ENCODE measurements around the gene INO80E.

The INO80E gene

GRCh38 chr16:29993191-29993902, 2.7 kb upstream of the INO80E start:
- DNase-seq, result no peak

GRCh38 chr16:29993903-29994599, 2.0 kb upstream of the INO80E start:
- no peak for DNase-seq

- peak; percentile 26 for DNase-seq
Observed at GRCh38 chr16:29994600-29995323, 1.3 kb upstream of the INO80E start.

GRCh38 chr16:29995324-29995910, 624 bp upstream of the INO80E start, which contains the start of gene HIRIP3:
TSS of gene HIRIP3 (minus strand) at chr16:29995617. CDS start at chr16:29995605, 12 bp downstream.
- peak; percentile 82 for DNase-seq

- DNase-seq, result no peak
Observed at GRCh38 chr16:29996766-29997250, 767 bp downstream of the INO80E start.

- no peak for DNase-seq
Observed at GRCh38 chr16:29999605-30000004, 3.6 kb downstream of the INO80E start.

GRCh38 chr16:30000735-30001631, 4.9 kb downstream of the INO80E start:
- DNase-seq, result no peak

- DNase-seq, result no peak
Observed at GRCh38 chr16:30002614-30003346, 6.7 kb downstream of the INO80E start.

- no peak for DNase-seq
Observed at GRCh38 chr16:30003670-30004423, 7.8 kb downstream of the INO80E start.

GRCh38 chr16:30004424-30004776, 8.4 kb downstream of the INO80E start:
- no peak for DNase-seq

GRCh38 chr16:30004811-30005242, 8.8 kb downstream of the INO80E start:
- DNase-seq, result no peak

- peak; percentile 41 for DNase-seq
Observed at GRCh38 chr16:30005341-30006094, 9.5 kb downstream of the INO80E start.

- no peak for DNase-seq
Observed at GRCh38 chr16:30006095-30006473, 10.0 kb downstream of the INO80E start.

GRCh38 chr16:30006659-30007377, 10.8 kb downstream of the INO80E start:
- no peak for DNase-seq

- DNase-seq, result no peak
Observed at GRCh38 chr16:30007378-30007895, 11.4 kb downstream of the INO80E start.

GRCh38 chr16:30009085-30009862, 13.2 kb downstream of the INO80E start:
- DNase-seq, result no peak

- DNase-seq, result no peak
Observed at GRCh38 chr16:30009990-30010843, 14.2 kb downstream of the INO80E start.

Data from fibroblast of skin of abdomen (primary cell).